Myocyte (in vitro differentiated cells): ENCODE data around the gene SLC9A7. TPM values are rescaled to one million over a fixed set of nuclear protein-coding genes. Genes with fewer than 3 reads are reported as not detected.

ENCODE experiments used
- DNase-seq: peaks from one replicate; pipeline ENCODE4 v3.0.0-alpha.2; 2012; ENCODE audit warnings: low read depth
- total RNA-seq: library from RNA; depleted of rRNA; stranded (reverse); fragments of >200 nt; gene quantifications from 2 replicates; pipeline ENCODE4 v1.2.3, GENCODE V29; 2014

SLC9A7 gene
- total RNA-seq, 1 donor from 2014 or later, result 36.0 TPM

- no peak for DNase-seq
These were observed 105.4 kb downstream of the SLC9A7 start for GRCh38 chrX:46653482-46653881.

DNA sequence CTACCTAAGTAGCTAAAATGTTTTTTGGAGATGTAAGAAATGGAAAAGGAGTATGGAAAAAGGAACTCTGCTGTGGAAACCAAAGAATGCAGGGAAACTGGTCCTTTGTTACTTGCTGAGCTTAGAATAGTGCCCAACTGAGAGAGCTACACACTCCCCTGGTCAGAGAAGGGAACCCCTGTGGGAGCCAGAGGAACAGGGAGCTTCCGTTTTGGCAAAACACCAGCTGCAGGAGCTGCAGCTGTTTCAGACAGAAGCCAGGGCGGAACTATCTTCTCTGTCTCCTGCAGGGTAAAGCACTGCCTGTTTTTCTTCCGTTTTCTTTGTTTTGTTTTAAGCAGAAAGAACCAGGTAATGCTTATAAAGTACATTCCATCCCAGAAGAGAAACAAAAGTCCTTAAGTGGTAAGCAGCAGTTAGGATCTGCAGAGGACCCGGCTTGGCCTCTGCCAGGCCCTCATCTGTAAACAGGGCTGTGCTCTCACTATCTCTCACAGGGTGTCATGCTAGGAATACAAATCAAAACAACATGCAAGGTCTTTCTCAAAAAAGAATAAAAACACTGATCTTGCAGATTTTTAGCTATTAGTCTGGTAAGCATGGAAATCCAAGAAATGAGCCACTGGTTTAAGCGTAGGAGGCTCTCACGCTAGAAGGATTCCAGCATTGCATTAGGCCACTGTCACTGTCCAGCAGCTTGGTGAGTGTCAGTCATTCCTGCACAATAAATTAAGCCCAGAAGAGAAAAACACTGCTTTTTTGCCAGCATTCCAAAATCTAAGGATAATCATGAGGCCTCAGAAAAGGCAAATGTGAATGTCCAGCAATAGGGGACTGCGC, 109.3 kb downstream of the SLC9A7 start:
- DNase-seq, result peak; percentile 86

DNA sequence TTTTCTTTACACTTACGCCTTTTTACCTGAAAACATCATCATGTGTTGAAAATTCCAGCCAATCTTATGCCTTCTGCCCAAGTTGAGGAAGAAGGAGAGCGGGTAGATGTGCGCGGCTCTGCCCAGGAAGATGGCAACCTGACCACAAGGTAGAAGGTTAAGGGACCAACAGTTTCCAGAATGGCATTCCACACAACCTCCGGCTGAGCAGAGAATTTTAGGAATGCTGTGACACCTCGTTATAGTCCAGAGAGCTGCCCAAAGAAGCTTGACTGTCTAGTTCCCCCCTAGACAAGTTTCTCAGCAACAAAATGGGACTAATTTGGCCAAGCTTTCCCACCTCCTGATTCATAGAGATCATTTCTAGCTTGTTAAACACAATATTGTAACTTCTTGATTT, 110.3 kb downstream of the SLC9A7 start:
- no peak for DNase-seq

DNA sequence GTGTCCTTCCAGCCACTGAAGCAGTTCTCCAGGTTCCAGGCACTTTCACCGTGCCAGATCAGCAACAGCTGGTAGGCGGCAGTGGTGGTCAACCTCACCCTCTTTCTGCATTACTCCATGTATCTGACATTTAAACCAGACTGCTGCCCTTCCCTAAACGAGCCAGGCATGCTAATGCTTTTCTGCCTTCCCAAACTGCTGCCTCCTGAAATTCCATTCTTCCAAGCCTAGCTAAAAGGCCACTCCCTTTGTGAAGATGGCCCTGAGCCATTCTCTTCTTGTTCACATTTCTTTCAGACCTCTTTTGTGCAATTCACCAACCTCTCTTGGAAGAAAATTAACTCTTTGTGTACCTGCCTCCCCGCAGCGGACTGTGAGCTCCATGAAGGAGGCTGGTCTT, 111.7 kb downstream of the SLC9A7 start:
- DNase-seq, result peak; percentile 87

DNA sequence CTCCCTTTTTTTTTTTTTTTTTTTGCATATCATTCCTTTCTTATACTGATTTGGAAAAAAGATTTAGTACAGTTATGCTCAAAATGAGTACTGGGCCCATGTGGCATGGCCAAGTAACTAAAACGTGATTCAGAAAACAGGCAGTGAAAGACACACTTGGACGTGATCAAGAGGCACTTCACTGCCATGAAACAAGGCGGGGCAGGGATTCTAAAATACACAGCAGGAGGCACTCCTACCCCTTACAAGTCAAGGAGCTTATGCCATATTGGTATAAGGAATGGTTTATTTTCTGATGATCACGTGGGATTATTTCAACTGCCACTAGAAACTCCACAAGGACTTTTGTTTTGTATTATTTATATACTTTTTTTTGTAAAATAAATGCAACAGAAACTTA, 113.3 kb downstream of the SLC9A7 start:
- no peak for DNase-seq

- DNase-seq, result no peak
These were observed 115.3 kb downstream of the SLC9A7 start for GRCh38 chrX:46643636-46644035.

- no peak for DNase-seq
These were observed 116.8 kb downstream of the SLC9A7 start for GRCh38 chrX:46642145-46642544.

DNA sequence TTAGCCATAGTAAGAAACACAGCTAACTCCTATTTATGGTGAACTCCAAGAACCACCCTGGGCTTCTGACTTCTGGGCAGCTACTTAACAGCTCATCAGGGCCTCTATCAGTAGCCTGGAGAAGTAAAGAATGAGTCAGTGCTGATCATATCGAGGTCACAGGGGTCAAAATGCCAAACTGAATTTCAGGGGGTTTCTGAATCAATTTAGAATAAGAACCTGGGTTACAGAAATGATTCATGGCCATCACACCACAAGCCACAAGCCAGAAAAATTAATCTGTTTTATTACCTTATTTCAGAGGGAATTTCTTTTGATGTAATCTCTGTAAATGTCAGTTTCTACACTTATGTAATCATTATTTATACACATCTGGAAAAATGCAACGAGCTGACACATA, 121.0 kb downstream of the SLC9A7 start:
- no peak for DNase-seq

GRCh38 chrX:46636223-46636622, 122.7 kb downstream of the SLC9A7 start:
- no peak for DNase-seq

DNA sequence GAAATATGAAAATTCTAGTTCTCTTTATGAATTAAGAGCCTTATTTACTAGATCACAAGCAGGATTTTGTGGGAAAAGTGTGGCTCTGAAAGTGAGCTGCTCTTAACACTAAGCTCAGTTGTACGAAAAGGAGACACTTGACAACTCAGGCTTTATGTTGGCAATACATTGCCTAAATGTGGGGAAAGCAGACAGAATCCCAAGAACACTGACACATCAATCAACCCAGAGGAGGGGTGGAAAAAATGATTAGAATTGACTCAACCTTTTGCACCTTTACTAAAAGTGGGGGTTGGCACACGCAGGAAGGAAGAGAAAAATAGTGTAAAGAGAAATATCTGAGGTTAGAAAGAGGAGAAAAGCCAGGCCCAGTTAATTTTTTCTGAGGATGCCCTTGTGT, 123.7 kb downstream of the SLC9A7 start:
- DNase-seq, result no peak

DNA sequence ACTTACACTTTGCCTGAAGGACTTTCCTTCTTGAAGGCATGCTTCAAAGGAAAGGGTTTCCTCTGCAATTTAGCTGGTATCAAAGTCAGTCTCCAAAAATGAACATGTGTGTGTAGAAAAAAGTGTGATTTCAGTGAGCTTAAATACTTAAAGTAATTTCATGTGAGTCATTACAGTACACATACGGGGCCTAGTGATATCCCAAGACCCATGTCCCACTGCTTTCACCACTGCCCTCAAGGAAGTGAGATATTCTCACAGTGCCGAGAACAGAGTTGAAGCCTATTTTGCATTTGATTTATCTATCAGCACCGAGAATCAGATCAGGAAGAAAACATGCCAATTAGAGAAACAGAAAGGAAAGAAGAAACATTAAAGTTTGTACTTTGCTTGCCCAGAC, 124.3 kb downstream of the SLC9A7 start:
- DNase-seq, result no peak

GRCh38 chrX:46630141-46630540, 128.8 kb downstream of the SLC9A7 start:
- no peak for DNase-seq

- no peak for DNase-seq
These were observed 130.2 kb downstream of the SLC9A7 start for GRCh38 chrX:46628460-46629371.

DNA sequence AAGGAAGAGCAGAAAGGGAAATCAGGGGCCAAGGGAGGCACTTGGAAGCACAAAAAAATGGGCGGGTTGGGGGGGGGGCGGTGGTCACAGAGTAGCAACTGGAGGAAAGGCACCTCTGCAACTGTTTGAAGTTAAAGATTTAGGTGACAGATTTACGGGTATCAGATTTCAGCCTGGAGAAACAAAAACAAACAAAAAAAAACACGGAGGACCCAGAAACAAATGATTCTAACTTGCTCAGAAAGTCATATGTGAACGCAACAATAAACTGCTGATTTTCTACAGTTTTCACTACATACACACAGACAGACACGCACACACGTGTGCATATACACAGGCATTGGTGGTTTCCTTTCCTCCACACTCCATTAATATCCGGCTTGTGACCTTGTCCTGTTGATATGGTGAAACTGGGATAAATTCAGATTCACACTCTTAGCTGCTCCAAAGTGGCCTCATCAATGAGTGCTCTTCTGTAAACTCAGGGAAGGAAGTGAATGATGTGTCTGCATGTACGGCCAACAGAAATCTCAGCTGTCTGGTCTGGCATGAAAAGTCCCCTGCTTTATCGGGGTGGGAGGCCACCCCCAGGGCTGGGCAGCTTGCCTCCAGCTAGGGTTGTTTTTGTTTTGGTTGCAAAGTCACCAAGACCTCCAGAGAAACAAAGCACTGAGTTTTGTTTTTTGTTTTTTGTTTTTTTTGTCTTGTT, 131.1 kb downstream of the SLC9A7 start:
- no peak for DNase-seq

DNA sequence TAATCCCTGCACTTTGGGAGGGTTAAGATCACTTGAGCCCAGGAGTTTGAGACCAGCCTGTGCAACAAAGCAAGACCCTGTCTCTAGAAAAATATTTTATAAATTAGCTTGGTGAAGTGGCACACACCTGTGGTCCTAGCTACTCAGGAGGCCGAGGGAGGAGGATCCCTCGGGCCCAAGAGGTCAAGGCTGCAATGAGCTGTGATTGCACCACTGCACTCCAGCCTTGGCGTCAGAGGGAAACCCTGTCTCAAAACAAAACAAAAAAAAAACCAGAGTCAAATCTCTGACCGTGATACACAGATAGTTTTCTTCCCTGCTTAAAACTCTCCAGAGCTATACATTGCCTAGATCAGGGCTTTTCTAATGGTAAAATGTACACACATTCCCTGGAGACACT, 131.9 kb downstream of the SLC9A7 start:
- DNase-seq, result no peak

GRCh38 chrX:46626566-46626965, 132.4 kb downstream of the SLC9A7 start:
- no peak for DNase-seq

GRCh38 chrX:46624090-46624786, 134.7 kb downstream of the SLC9A7 start:
- no peak for DNase-seq

GRCh38 chrX:46621572-46621971, 137.3 kb downstream of the SLC9A7 start:
- DNase-seq, result no peak

DNA sequence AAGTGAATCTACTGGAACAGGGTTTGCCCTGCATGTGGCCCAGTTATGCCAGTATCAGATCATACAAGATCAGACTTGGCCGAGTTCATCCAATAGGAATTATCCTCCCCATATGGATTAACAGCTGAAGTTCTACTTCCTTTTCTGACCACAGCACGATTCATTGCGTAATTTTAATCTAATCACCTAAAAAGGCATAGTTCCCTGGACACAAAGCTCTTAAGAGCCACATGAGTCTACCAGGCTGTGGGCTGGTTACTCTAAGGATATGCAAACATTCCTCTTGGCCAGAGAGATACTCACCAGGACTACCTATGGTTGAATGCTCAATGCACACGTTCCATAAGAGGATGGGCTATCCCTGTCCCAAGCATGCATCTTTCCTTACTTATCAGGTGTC, 138.4 kb downstream of the SLC9A7 start:
- no peak for DNase-seq

DNA sequence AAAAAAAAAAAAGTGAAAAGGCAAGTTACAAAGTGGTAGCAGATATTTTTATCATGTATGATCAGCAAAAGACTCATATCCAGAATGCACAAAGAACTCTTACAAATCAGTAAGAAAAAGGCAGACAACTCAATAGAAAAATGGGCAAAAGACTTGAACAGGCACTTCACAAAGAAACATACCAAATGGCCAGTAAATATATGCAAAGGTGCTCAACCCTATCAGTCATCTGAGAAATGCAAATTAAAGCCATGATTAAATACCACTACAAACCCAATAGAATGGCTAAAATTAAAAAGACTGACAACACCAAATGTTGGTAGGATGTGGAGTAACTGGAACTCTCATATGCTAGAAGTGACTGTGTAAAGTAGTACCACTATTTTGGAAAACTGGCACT, 140.0 kb downstream of the SLC9A7 start:
- DNase-seq, result no peak

GRCh38 chrX:46617906-46618305, 141.0 kb downstream of the SLC9A7 start:
- DNase-seq, result no peak
